Panc1 (cell line): ENCODE measurements around the gene CACNA1C.

ENCODE experiments used
- POLR2AphosphoS5 ChIP-seq: IDR thresholded peaks from 2 replicates; pipeline ENCODE4 v1.6.1; 2012; ENCODE audit warnings: mild to moderate bottlenecking, low read depth, low read length, moderate library complexity
- SIN3A ChIP-seq: IDR thresholded peaks from 2 replicates; pipeline ENCODE4 v1.6.1; 2012; ENCODE audit warnings: low read depth, mild to moderate bottlenecking, low read length, moderate library complexity, borderline replicate concordance; ENCODE audit not compliant: insufficient read depth
- TF ChIP-seq, protein P1 (sequence below): fragments of 450-650 bp; IDR thresholded peaks from 2 replicates; pipeline ENCODE4 v1.5.1; 2017; ENCODE audit warnings: mild to moderate bottlenecking
- TF ChIP-seq, protein P2 (sequence below), 2 experiments: IDR thresholded peaks; 2 replicates each; pipeline ENCODE4 v1.6.1; 2011 to 2012; ENCODE audit warnings: low read depth in 2 of 2, control low read depth in 1 of 2, low read length in 1 of 2, mild to moderate bottlenecking in 1 of 2, moderate library complexity in 1 of 2; ENCODE audit not compliant: insufficient read depth in 1 of 2

DNA sequence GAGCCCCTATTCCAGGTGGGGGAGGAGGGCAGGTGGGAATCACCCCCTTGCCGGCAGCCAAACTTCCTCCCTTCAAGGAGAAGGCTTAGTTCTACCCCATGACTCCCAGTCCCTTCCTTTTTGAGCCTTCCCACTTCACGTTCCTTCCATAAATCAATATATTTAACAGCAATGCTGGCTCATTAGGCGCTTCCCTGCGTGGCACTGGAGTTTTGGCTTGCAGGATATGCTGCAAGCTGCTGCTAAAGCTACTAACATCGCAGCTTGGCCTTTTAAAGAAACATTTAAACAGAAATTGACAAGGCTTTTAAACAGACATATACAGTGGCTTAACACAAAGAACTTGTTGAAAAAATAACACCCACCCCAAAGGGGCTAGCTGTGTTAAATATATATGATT is 434.0 kb downstream of the CACNA1C start:
- TF ChIP-seq, protein P1, sequence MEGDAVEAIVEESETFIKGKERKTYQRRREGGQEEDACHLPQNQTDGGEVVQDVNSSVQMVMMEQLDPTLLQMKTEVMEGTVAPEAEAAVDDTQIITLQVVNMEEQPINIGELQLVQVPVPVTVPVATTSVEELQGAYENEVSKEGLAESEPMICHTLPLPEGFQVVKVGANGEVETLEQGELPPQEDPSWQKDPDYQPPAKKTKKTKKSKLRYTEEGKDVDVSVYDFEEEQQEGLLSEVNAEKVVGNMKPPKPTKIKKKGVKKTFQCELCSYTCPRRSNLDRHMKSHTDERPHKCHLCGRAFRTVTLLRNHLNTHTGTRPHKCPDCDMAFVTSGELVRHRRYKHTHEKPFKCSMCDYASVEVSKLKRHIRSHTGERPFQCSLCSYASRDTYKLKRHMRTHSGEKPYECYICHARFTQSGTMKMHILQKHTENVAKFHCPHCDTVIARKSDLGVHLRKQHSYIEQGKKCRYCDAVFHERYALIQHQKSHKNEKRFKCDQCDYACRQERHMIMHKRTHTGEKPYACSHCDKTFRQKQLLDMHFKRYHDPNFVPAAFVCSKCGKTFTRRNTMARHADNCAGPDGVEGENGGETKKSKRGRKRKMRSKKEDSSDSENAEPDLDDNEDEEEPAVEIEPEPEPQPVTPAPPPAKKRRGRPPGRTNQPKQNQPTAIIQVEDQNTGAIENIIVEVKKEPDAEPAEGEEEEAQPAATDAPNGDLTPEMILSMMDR: no peak
- TF ChIP-seq, protein P2, sequence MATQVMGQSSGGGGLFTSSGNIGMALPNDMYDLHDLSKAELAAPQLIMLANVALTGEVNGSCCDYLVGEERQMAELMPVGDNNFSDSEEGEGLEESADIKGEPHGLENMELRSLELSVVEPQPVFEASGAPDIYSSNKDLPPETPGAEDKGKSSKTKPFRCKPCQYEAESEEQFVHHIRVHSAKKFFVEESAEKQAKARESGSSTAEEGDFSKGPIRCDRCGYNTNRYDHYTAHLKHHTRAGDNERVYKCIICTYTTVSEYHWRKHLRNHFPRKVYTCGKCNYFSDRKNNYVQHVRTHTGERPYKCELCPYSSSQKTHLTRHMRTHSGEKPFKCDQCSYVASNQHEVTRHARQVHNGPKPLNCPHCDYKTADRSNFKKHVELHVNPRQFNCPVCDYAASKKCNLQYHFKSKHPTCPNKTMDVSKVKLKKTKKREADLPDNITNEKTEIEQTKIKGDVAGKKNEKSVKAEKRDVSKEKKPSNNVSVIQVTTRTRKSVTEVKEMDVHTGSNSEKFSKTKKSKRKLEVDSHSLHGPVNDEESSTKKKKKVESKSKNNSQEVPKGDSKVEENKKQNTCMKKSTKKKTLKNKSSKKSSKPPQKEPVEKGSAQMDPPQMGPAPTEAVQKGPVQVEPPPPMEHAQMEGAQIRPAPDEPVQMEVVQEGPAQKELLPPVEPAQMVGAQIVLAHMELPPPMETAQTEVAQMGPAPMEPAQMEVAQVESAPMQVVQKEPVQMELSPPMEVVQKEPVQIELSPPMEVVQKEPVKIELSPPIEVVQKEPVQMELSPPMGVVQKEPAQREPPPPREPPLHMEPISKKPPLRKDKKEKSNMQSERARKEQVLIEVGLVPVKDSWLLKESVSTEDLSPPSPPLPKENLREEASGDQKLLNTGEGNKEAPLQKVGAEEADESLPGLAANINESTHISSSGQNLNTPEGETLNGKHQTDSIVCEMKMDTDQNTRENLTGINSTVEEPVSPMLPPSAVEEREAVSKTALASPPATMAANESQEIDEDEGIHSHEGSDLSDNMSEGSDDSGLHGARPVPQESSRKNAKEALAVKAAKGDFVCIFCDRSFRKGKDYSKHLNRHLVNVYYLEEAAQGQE (IDR thresholded peaks at IDR 0.05; ENCODE audit: insufficient read depth in 1 of 2, low read depth in 2 of 2, low read length in 1 of 2): no peak
- TF ChIP-seq POLR2AphosphoS5 (no peak), SIN3A (no peak)
